Suprapubic skin (tissue), 4 donors: Measurements from ENCODE around the gene CXCL12.

Source experiments
- CTCF ChIP-seq, 2 donors: fragments of 200-600 bp in 1 of 2; fragments of 450-650 bp in 1 of 2; sonication (generic) in 1 of 2; IDR thresholded peaks; one replicate each; pipeline ENCODE4 v1.5.1; 2016 to 2019; ENCODE audit warnings: antibody characterized with exemption in 2 of 2, mild to moderate bottlenecking in 1 of 2, moderate library complexity in 1 of 2
- POLR2A ChIP-seq, 2 donors: fragments of 450-650 bp; IDR thresholded peaks; one replicate each; pipeline ENCODE4 v1.6.1; 2017; ENCODE audit warnings: antibody characterized with exemption in 2 of 2, mild to moderate bottlenecking in 2 of 2, moderate library complexity in 2 of 2
- POLR2AphosphoS5 ChIP-seq, 3 donors: sonication (generic); formaldehyde crosslinking; IDR thresholded peaks; one replicate each; pipeline ENCODE4 v1.6.1; 2017; ENCODE audit warnings: antibody characterized with exemption in 3 of 3

GRCh38 chr10:44396671-44397191 is 11.8 kb upstream of the CXCL12 start:
- TF ChIP-seq CTCF (IDR thresholded peaks at IDR 0.05) (no peak), POLR2AphosphoS5 (IDR thresholded peaks at IDR 0.05) (no peak), POLR2A (IDR thresholded peaks at IDR 0.05) (no peak)
